GM19035 (cell line): ENCODE measurements around the gene ZFAND5.
A peak's percentile ranks its signal among the peaks of the same experiment; 100 is the strongest.

ENCODE experiments used
- ATAC-seq: cut with Tn5 transposase; IDR thresholded peaks from one replicate; pipeline ENCODE4 v1.9.1; 2021; ENCODE audit not compliant: unreplicated experiment

Gene ZFAND5

GRCh38 chr9:72363236-72363635 lies 1.8 kb downstream of the ZFAND5 start:
- no peak for ATAC-seq

DNA sequence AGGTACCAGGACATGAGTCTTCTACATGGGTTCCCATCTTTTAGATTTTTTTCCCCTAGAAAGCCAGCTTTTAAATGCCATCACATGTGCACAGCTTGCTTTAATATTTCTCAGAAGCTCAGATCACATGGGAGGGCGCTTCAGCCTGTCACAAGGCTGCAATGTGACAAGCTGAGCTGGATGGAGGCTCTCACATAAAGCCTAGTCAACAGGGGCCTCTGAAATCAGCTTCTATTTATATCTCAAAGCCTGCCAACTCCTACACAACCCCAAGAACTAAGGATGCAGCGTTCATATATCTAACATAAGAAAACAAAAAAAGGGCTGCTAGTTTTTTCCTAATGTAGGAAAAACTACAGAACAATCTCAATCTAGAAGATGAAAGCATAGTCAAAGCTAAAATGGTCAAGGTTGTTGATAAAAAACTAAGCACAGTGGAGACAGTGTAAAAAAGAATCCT lies 2.3 kb downstream of the ZFAND5 start:
- ATAC-seq = peak; percentile 26

DNA sequence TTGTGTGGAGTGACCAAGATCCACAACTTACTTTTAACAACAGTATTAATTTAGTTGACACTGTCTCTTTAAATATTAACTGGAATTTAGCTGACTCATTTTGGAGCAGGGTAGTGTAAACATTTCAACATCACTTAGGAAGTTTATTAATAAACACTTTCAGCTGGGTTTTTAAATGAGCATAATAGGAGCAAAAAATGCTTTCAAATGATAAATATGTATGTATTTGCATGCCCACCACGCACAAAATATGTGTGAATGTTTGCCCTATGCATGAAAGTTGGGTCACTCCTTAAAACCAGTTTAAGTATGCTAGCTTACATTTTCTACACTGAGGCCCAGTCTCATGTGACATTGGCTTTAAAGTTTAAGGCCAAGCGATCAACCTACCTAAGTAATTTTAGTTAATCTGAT lies 2.9 kb downstream of the ZFAND5 start:
- ATAC-seq = no peak

GRCh38 chr9:72361217-72361616 lies 3.8 kb downstream of the ZFAND5 start:
- ATAC-seq = no peak

DNA sequence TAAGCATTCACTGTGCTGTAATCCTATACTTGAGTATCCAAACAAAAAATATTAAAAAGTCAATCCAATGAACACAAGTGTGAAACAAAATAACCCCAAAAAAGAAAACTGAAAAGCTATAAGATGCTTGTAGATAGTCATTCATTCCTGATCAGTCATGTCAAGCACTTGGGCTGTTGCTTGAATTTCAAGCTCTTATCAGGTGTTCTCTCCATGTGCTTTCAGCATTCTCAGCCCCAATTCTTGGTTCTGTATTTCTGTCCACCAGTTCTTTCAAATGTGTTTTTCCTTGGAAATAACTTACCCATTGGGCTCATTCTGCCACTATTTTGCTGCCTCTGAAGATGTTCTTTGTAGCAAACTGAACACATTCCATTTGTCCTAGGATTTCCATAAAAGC lies 4.7 kb downstream of the ZFAND5 start:
- ATAC-seq = no peak

DNA sequence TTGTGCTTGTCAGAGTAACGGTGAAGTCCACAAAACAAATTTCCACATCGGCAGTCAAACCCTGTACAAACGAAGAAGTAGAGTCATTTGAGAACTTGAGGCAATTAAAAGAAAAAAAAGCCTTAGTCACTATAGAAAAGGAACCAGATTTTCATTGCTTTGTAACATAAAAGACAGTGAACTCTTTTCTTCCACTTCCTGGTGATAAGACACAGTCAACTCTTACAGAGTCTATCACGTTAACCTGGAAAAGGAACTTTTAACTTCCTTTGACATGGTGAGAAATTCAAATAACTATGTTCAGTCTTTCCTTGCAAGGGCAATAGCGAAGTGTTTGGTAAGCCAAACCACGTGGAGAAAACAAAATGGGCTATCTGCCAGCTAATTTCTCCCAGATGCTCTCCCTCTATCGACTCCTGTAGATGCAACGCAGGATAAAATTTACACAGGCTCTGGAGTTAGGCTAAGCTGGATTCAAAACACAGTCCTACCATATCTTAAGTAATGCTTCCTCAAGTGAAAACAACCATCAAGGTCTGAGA lies 8.9 kb downstream of the ZFAND5 start:
- ATAC-seq = no peak

GRCh38 chr9:72355153-72355552 lies 9.9 kb downstream of the ZFAND5 start:
- ATAC-seq = no peak

- ATAC-seq = no peak
Observed at GRCh38 chr9:72354704-72355103, 10.3 kb downstream of the ZFAND5 start.

DNA sequence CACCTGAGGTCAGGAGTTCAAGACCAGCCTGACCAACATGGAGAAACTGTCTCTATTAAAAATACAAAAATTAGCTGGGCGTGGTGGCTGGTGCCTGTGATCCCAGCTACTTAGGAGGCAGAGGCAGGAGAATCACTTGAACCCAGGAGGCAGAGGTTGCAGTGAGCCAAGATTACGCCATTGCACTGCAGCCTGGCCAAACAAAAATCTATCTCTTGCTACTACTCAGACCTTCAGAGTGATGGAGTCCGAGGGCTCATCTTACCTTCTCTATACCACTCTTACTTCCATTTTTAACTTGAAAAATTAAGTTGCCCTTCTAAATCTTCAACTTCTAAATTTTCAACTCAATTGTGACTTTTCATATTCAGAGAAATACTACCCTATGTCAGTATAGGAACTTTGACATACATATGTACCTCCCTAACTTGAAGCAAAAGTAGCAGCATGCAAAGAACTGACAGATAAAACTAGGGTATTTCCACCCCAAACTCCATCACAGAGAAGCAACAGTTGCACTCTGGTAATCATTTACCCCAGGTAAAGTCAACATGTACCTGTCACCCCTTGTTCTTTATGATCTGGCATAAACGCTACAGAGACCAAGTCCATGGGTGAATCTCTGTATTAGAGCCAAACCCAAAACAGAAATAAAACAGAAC lies 11.4 kb downstream of the ZFAND5 start:
- ATAC-seq = no peak

DNA sequence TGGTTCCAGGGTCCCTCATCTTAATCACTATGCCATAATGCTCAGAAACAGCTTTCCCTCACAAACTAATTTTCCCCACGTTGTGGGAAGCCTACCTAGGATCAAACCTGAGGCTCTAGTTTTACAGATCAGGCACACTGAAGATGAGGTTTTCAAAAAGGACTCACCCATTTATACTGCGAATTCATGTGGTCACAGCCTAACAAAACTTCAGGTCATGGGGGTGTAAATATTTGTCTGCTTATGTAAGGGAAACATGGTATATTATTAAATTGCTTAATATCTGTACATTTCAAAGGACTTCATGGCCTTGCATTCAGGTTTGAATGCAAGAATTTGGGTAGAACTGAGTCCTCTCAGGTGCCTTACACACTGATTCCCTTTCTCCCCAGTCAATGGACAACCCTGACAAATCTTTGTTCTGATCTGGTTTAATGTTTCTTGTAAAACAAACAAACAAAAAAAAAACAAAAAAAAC lies 12.1 kb downstream of the ZFAND5 start:
- no peak for ATAC-seq

DNA sequence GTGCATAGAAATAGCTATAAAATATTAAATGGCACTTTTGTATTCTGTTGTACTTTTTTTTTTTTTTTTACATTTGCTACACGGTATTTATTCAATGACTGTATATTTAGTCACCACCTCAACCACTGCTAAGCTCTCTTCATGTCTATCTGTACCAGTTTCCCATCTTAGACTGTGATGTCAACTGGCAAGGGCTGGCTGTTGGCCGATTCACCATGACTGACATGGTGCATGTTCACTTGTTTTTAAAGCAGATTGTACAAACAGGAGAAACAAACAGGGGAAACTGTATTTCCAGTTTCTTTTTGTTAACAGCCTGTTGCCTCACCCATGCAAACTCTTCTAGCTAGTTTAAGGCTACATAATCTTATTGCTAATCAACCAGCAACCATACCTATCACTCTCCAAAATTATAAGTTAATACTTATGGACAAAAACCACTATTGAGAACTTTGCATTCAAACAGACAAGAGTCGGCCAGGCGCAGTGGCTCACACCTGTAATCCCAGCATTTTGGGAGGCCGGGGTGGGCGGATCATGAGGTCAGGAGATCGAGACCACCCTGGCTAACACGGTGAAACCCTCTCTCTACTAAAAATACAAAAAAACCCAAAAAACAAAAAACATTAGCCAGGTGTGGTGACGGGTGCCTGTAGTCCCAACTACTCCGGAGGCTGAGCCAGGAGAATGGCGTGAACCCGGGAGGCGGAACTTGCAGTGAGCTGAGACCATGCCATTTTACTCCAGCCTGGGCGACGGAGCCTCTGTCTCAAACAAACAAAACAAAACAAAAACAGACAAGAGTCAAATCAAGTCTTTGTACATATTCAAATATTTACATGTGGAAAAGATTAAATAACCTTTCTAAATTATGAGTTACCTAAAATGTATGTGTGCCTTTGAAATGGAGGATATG lies 13.2 kb downstream of the ZFAND5 start:
- no peak for ATAC-seq

GRCh38 chr9:72349911-72350310 lies 15.1 kb downstream of the ZFAND5 start:
- ATAC-seq = no peak

DNA sequence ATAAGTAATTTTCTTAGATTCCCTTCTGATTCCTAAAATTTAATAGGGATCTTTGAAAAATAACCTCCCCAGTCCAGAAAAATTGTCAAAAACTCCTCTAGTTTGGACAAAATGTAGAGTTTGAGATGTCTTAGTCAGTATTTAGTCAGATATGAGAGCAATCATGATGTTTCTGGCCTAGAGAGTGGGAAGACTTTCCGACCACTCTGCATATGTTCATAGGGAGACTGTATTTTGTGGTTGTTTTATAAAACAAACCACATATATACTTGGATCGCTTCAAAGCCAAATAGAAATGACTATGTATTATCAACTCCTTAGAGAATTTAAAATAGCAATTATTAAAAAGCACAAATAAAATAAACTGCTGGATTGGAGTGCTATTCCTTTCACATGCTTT lies 15.8 kb downstream of the ZFAND5 start:
- no peak for ATAC-seq

DNA sequence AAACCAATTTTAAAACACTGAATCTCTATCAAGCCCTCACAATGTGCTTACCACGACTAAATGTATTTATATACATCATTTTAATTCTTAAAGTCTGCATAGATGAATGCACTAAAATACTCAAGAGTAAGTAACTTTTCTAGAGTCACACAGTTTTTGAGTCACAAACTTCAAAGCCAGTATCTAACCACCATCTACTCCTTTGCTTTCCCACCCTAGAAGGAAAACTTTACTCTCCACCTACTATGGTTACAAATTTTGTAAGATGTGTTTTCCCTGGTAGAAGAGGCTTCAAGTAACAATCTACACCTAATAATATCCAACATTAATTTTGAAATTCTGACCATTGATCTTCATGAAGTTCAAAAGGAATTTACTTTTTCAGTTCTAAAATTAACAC lies 18.7 kb downstream of the ZFAND5 start:
- no peak for ATAC-seq

DNA sequence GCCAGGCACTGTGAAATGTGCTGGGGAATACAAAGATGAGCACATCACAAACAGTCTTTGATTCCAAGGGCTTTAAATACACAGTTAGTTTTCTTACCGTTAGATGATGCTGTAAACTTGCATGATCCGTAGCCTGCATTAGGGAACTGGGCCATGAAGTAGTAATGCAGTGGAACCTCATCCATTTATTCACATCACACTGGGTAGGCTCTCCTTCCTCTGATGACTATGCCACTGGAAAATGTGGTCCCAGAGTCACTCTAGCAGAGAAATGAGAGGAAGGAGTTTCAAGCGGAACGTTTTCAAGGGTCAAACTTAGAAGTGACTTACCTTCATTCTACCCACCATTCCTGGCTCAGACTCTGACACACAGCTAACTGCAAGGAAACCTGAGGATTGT lies 26.4 kb downstream of the ZFAND5 start:
- no peak for ATAC-seq

DNA sequence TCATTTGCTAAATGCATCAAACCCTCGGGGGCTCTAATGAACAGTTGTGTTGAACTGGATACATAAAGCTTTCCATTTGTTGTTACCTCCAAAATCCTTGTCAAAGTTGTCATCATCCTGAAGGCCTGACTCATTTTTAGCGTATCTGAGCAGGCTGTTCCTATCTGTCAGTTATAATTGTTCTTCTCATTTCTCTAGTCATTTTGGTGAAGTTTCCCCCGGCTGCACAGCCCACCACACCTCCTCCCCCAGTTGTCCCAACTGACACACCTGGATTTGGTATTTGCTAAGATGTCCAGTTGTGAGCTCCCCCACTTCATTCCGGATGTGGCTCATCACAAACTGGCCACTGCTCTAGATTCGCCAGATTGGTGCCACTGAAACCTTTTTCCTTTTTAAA lies 27.7 kb downstream of the ZFAND5 start:
- ATAC-seq = no peak

DNA sequence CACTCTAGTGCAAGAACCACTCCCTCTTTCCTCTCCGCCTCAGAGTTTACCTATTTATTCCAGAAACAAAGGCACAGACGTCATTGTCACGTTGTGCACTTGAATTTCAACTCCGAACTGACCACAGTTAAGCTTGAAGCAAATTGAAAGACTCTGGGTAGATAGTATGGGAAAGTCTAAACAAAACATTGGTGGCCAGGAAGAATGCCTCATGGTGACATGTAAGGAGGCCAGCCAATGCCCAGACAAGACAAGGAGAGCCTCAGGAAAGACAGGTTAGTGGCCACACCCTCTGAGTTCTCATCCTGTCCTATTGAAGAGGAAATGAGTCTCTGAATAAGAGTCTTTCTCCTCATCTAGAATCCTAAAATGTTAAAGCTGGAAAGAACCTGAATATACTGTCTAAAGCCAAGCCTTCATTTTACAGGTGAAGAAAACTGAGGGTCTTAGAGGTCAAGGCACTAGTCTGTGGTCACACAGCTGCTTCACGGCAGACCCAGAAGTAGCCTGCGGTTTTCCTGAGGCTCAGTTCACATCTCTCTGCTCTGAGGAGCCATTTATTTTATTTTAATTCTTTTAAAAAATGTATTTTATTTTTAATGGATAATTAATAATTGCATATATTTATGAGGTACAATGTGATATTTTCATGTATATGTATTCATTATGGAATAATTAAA lies 30.2 kb downstream of the ZFAND5 start:
- ATAC-seq = no peak

- no peak for ATAC-seq
Observed at GRCh38 chr9:72333709-72334108, 31.3 kb downstream of the ZFAND5 start.

DNA sequence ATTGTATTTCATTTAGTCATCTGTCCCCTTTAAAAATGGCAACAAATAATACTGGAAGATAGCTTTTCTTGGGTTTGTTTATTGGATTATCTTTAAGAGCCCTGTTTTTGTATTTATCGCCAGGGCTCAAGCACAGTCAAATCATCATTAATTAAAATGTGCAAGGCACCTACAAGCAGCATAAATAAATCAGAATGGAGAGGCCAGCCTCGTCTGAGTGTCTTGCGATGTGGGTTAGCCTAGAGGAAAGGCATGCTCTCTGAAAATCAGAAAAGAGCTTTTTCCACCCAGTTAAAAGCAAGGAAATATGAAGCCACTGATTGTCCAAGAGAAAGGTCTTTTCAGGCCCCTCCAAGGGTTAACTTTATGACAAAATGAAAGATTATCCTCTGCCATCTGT lies 31.8 kb downstream of the ZFAND5 start:
- no peak for ATAC-seq

- ATAC-seq = no peak
Observed at GRCh38 chr9:72332351-72332750, 32.7 kb downstream of the ZFAND5 start.

GRCh38 chr9:72327631-72328030 lies 37.4 kb downstream of the ZFAND5 start:
- no peak for ATAC-seq
